Liver (tissue), 9 donors: ENCODE data around the gene PCP4L1. TPM values are rescaled to one million over a fixed set of nuclear protein-coding genes. Genes with fewer than 3 reads are reported as not detected.

Source experiments
- DNase-seq: peaks from one replicate; pipeline ENCODE4 v3.0.0-alpha.2; 2017; ENCODE audit warnings: low spot score
- H3K27ac ChIP-seq, 2 donors: one replicate each; pipeline ENCODE4 v1.7.0; 2013; ENCODE audit warnings: inconsistent platforms in 2 of 2, low read length in 2 of 2, control low read depth in 1 of 2, low read depth in 1 of 2, mild to moderate bottlenecking in 1 of 2
- H3K27me3 ChIP-seq, 4 donors: one replicate each; pipeline versions ENCODE4 v1.6.1 to v1.7.0; 2013; ENCODE audit warnings: low read length in 3 of 4, inconsistent platforms in 1 of 4, mild to moderate bottlenecking in 1 of 4, moderate library complexity in 1 of 4; ENCODE audit not compliant: control insufficient read depth in 4 of 4, insufficient read depth in 4 of 4
- H3K36me3 ChIP-seq, 4 donors: one replicate each; pipeline versions ENCODE4 v1.6.1 to v1.7.0; 2013; ENCODE audit warnings: low read length in 3 of 4, mild to moderate bottlenecking in 3 of 4, low read depth in 1 of 4, moderate library complexity in 1 of 4; ENCODE audit not compliant: control insufficient read depth in 4 of 4, insufficient read depth in 3 of 4
- H3K4me1 ChIP-seq, 4 donors: one replicate each; pipeline versions ENCODE4 v1.6.1 to v1.7.0; 2013; ENCODE audit warnings: low read length in 3 of 4, mild to moderate bottlenecking in 3 of 4, moderate library complexity in 1 of 4; ENCODE audit not compliant: control insufficient read depth in 4 of 4, insufficient read depth in 4 of 4
- H3K4me3 ChIP-seq, 3 donors: one replicate each; pipeline versions ENCODE4 v1.6.1 to v1.7.0; 2013; ENCODE audit warnings: low read length in 3 of 3, control low read depth in 1 of 3, low read depth in 1 of 3, mild to moderate bottlenecking in 1 of 3
- H3K9ac ChIP-seq, 2 donors: one replicate each; pipeline ENCODE4 v1.7.0; 2013; ENCODE audit warnings: low read length in 2 of 2, mild to moderate bottlenecking in 2 of 2, moderate library complexity in 2 of 2, control low read depth in 1 of 2, low read depth in 1 of 2
- H3K9me3 ChIP-seq, 4 donors: one replicate each; pipeline versions ENCODE4 v1.6.1 to v1.7.0; 2013; ENCODE audit warnings: low read length in 3 of 4; ENCODE audit not compliant: control insufficient read depth in 4 of 4
- ATF3 ChIP-seq: IDR thresholded peaks from 2 replicates; pipeline ENCODE4 v1.6.1; 2016; ENCODE audit warnings: antibody characterized with exemption
- CTCF ChIP-seq: fragments of 150-350 bp; IDR thresholded peaks from 2 replicates; pipeline ENCODE4 v1.5.1; 2017; ENCODE audit warnings: improper control_type of control experiment, low read depth, low read length; ENCODE audit not compliant: missing input control
- EGR1 ChIP-seq, 2 donors: IDR thresholded peaks; 2 replicates each; pipeline ENCODE4 v1.6.1; 2016 to 2018; ENCODE audit warnings: antibody characterized with exemption in 2 of 2, low read depth in 2 of 2
- FOXA1 ChIP-seq: IDR thresholded peaks from 2 replicates; pipeline ENCODE4 v1.6.1; 2016; ENCODE audit warnings: antibody characterized with exemption
- FOXA2 ChIP-seq: IDR thresholded peaks from 2 replicates; pipeline ENCODE4 v1.6.1; 2016; ENCODE audit warnings: antibody characterized with exemption
- GABPA ChIP-seq, 2 donors: IDR thresholded peaks in 1 of 2; conservative IDR thresholded peaks in 1 of 2; 2 replicates each; pipeline ENCODE4 v1.6.1; 2016; ENCODE audit warnings: antibody characterized with exemption in 2 of 2, mild to moderate bottlenecking in 1 of 2, moderate library complexity in 1 of 2
- HNF4A ChIP-seq, 2 donors: conservative IDR thresholded peaks; 2 replicates each; pipeline ENCODE4 v1.6.1; 2016; ENCODE audit warnings: antibody characterized with exemption in 2 of 2, mild to moderate bottlenecking in 2 of 2
- HNF4G ChIP-seq: IDR thresholded peaks from 2 replicates; pipeline ENCODE4 v1.6.1; 2016; ENCODE audit warnings: antibody characterized with exemption
- JUND ChIP-seq, 2 donors: IDR thresholded peaks; 2 replicates each; pipeline ENCODE4 v1.6.1; 2016; ENCODE audit warnings: antibody characterized with exemption in 2 of 2
- MAX ChIP-seq: IDR thresholded peaks from 2 replicates; pipeline ENCODE4 v1.6.1; 2016; ENCODE audit warnings: antibody characterized with exemption
- NR2F2 ChIP-seq: IDR thresholded peaks from 2 replicates; pipeline ENCODE4 v1.6.1; 2016; ENCODE audit warnings: antibody characterized with exemption
- RAD21 ChIP-seq, 2 donors: IDR thresholded peaks; 2 replicates each; pipeline ENCODE4 v1.6.1; 2016; ENCODE audit warnings: antibody characterized with exemption in 2 of 2, mild to moderate bottlenecking in 2 of 2
- RXRA ChIP-seq, 2 donors: IDR thresholded peaks; 2 replicates each; pipeline ENCODE4 v1.6.1; 2017 to 2018; ENCODE audit warnings: antibody characterized with exemption in 2 of 2, mild to moderate bottlenecking in 1 of 2
- SP1 ChIP-seq: IDR thresholded peaks from 2 replicates; pipeline ENCODE4 v1.6.1; 2018; ENCODE audit warnings: antibody characterized with exemption, mild to moderate bottlenecking
- TAF1 ChIP-seq: conservative IDR thresholded peaks from 2 replicates; pipeline ENCODE4 v1.6.1; 2016; ENCODE audit warnings: antibody characterized with exemption, mild to moderate bottlenecking
- YY1 ChIP-seq: IDR thresholded peaks from 2 replicates; pipeline ENCODE4 v1.6.1; 2016; ENCODE audit warnings: antibody characterized with exemption, mild to moderate bottlenecking
- ZBTB33 ChIP-seq: IDR thresholded peaks from 2 replicates; pipeline ENCODE4 v1.6.1; 2016; ENCODE audit warnings: antibody characterized with exemption
- WGBS: extraction: QIAGEN DNeasy Blood & Tissue Kit; methylation state at CpG from one replicate; pipeline ENCODE4 v1.1.7; 2013; 5-methylcytosine and 5-hydroxymethylcytosine counted together
- polyA plus RNA-seq, 2 donors: library from polyadenylated mRNA; stranded (reverse) in 1 of 2; unstranded in 1 of 2; fragments of 200-250 nt in 1 of 2; fragments of >200 nt in 1 of 2; fragmentation: Nextera tagmentation in 1 of 2; extraction: Ambion mirVana in 1 of 2; gene quantifications; one replicate each; pipeline versions ENCODE4 v1.2.1 to v1.2.3, GENCODE V29; 2013 to 2015
- total RNA-seq, 2 donors: library from RNA; depleted of rRNA; stranded (reverse); fragments of >200 nt; gene quantifications; one replicate each; pipeline ENCODE4 v1.2.3, GENCODE V29; 2014
- TF ChIP-seq, protein P1 (sequence below): IDR thresholded peaks from 2 replicates; pipeline ENCODE4 v1.6.1; 2016; ENCODE audit warnings: antibody characterized with exemption, mild to moderate bottlenecking
- donor health status: healthy.
- donor health status: healthy.
- donor health status: healthy.
- donor health status: healthy.
- donor health status: healthy.

PCP4L1 gene
- total and polyA plus RNA-seq, 4 donors: 1.1 to 8.7 (median 5.0) TPM

- no peak overlapping the region for H3K4me3 ChIP-seq
- no peak overlapping the region for H3K9ac ChIP-seq
- peaks cover 0 to 18% (median 1%) of the 10 kb centered on the region in 4 donors for H3K4me1 ChIP-seq
- TF ChIP-seq, protein P1, sequence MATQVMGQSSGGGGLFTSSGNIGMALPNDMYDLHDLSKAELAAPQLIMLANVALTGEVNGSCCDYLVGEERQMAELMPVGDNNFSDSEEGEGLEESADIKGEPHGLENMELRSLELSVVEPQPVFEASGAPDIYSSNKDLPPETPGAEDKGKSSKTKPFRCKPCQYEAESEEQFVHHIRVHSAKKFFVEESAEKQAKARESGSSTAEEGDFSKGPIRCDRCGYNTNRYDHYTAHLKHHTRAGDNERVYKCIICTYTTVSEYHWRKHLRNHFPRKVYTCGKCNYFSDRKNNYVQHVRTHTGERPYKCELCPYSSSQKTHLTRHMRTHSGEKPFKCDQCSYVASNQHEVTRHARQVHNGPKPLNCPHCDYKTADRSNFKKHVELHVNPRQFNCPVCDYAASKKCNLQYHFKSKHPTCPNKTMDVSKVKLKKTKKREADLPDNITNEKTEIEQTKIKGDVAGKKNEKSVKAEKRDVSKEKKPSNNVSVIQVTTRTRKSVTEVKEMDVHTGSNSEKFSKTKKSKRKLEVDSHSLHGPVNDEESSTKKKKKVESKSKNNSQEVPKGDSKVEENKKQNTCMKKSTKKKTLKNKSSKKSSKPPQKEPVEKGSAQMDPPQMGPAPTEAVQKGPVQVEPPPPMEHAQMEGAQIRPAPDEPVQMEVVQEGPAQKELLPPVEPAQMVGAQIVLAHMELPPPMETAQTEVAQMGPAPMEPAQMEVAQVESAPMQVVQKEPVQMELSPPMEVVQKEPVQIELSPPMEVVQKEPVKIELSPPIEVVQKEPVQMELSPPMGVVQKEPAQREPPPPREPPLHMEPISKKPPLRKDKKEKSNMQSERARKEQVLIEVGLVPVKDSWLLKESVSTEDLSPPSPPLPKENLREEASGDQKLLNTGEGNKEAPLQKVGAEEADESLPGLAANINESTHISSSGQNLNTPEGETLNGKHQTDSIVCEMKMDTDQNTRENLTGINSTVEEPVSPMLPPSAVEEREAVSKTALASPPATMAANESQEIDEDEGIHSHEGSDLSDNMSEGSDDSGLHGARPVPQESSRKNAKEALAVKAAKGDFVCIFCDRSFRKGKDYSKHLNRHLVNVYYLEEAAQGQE: no peak
- no peak for TF ChIP-seq FOXA1
- TF ChIP-seq ATF3: no peak
- TF ChIP-seq FOXA2: no peak
- no peak for TF ChIP-seq MAX
- no peak for TF ChIP-seq ZBTB33
- no peak for TF ChIP-seq CTCF
- TF ChIP-seq JUND (IDR thresholded peaks at IDR 0.05): no peak
- TF ChIP-seq EGR1 (IDR thresholded peaks at IDR 0.05; ENCODE audit: low read depth in 2 of 2): no peak
- TF ChIP-seq TAF1: no peak
- no peak for TF ChIP-seq GABPA (IDR thresholded peaks at IDR 0.05 in 1 of 2, conservative IDR thresholded peaks at IDR 0.05 in 1 of 2)
- TF ChIP-seq RXRA (IDR thresholded peaks at IDR 0.05): no peak
- TF ChIP-seq SP1: no peak
- TF ChIP-seq YY1: no peak
- no peak for TF ChIP-seq HNF4A (conservative IDR thresholded peaks at IDR 0.05)
- TF ChIP-seq NR2F2: no peak
- TF ChIP-seq RAD21 (IDR thresholded peaks at IDR 0.05): no peak
- TF ChIP-seq HNF4G: no peak
- 83% methylated on average over 3 of the region's 3 CpGs for WGBS
- no peaks in the 10 kb centered on the region for H3K27me3 ChIP-seq
- DNase-seq: no peak
- H3K36me3 ChIP-seq: no peaks in the 10 kb centered on the region
- H3K9me3 ChIP-seq: no peaks in the 10 kb centered on the region
- H3K27ac ChIP-seq: no peak overlapping the region
Measured at GRCh38 chr1:161241682-161242081, 16.9 kb upstream of the PCP4L1 start.
